Stomach (tissue), 4 donors: ENCODE measurements around the gene RIMBP2.

Experiments used
- POLR2A ChIP-seq, 4 donors: fragments of 450-650 bp; IDR thresholded peaks; one replicate each; pipeline ENCODE4 v1.6.1; 2016; ENCODE audit warnings: antibody characterized with exemption in 4 of 4, control low read depth in 2 of 4, mild to moderate bottlenecking in 1 of 4, moderate library complexity in 1 of 4
- POLR2AphosphoS5 ChIP-seq, 3 donors: sonication (generic); formaldehyde crosslinking; IDR thresholded peaks; one replicate each; pipeline ENCODE4 v1.6.1; 2016; ENCODE audit warnings: antibody characterized with exemption in 3 of 3
- TF ChIP-seq, protein P1 (sequence below), 7 experiments: fragments of 450-650 bp in 4 of 7; fragments of 200-600 bp in 3 of 7; sonication (generic) in 3 of 7; IDR thresholded peaks; one replicate each; pipeline ENCODE4 v1.5.1; 2016 to 2019; ENCODE audit warnings: antibody characterized with exemption in 7 of 7, control low read depth in 2 of 7, mild to moderate bottlenecking in 1 of 7

DNA sequence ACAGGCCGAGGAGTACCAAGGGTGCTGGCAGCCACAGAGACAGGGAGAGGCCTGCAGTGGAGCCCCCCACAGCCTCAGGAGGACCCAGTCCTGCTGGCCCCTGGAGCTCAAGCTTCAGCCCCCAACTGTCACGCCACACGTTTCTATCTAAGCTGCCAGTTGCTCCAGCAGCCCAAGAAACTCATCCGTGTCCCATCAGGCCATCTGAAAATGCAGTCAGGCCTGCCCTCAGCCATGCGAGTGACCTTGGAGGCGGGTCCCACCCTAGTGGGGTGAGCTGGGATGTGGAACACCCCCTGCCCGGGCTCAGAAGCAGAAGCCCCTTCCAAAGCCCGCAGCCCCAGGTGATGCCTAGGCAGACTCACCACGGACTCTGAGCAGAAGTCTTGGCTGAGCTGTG is 158.9 kb downstream of the RIMBP2 start:
- TF ChIP-seq POLR2A (IDR thresholded peaks at IDR 0.05), result no peak
- TF ChIP-seq, protein P1, sequence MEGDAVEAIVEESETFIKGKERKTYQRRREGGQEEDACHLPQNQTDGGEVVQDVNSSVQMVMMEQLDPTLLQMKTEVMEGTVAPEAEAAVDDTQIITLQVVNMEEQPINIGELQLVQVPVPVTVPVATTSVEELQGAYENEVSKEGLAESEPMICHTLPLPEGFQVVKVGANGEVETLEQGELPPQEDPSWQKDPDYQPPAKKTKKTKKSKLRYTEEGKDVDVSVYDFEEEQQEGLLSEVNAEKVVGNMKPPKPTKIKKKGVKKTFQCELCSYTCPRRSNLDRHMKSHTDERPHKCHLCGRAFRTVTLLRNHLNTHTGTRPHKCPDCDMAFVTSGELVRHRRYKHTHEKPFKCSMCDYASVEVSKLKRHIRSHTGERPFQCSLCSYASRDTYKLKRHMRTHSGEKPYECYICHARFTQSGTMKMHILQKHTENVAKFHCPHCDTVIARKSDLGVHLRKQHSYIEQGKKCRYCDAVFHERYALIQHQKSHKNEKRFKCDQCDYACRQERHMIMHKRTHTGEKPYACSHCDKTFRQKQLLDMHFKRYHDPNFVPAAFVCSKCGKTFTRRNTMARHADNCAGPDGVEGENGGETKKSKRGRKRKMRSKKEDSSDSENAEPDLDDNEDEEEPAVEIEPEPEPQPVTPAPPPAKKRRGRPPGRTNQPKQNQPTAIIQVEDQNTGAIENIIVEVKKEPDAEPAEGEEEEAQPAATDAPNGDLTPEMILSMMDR (IDR thresholded peaks at IDR 0.05), result no peak
- no peak for TF ChIP-seq POLR2AphosphoS5 (IDR thresholded peaks at IDR 0.05)
